ENCODE results near the gene CCS. TPM values are rescaled to one million over a fixed set of nuclear protein-coding genes. Genes with fewer than 3 reads are reported as not detected.

CCS gene
- total RNA-seq, 1 donor from 2014 or later, result 79.8 TPM

DNA sequence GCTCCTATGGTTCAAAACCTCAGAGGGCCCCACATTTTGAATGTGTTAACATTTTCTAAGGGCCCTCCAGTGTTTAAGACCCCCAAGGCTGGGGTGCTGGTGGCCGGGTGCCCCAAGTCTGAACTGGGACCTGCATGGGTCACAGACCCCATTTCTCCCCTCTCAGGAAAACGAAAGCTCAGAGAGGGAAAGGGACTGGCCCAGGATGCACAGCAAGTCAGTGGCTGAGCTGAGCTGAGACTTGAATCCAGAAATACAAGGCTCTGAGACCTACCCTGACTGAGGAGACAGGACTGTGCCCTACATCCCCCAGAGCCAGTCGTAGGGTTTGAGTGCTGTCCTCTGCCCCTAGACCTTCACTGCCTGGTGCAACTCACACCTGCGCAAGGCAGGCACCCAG, 42.1 kb upstream of the CCS start:
- Mint-ChIP-seq H3K9me3 (no peaks in the 10 kb centered on the region), H3K4me3 (no peak overlapping the region), H3K27me3 (ENCODE audit: low read depth) (peaks cover 3% of the 10 kb centered on the region), H3K36me3 (no peaks in the 10 kb centered on the region), H3K27ac (no peak overlapping the region), H3K4me1 (peaks cover 3% of the 10 kb centered on the region)
- TF ChIP-seq, protein P1, sequence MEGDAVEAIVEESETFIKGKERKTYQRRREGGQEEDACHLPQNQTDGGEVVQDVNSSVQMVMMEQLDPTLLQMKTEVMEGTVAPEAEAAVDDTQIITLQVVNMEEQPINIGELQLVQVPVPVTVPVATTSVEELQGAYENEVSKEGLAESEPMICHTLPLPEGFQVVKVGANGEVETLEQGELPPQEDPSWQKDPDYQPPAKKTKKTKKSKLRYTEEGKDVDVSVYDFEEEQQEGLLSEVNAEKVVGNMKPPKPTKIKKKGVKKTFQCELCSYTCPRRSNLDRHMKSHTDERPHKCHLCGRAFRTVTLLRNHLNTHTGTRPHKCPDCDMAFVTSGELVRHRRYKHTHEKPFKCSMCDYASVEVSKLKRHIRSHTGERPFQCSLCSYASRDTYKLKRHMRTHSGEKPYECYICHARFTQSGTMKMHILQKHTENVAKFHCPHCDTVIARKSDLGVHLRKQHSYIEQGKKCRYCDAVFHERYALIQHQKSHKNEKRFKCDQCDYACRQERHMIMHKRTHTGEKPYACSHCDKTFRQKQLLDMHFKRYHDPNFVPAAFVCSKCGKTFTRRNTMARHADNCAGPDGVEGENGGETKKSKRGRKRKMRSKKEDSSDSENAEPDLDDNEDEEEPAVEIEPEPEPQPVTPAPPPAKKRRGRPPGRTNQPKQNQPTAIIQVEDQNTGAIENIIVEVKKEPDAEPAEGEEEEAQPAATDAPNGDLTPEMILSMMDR (IDR thresholded peaks at IDR 0.05; ENCODE audit: unreplicated experiment), result no peak
- DNase-seq (ENCODE audit: low spot score in 2 of 2, unreplicated experiment in 2 of 2), result no peak

DNA sequence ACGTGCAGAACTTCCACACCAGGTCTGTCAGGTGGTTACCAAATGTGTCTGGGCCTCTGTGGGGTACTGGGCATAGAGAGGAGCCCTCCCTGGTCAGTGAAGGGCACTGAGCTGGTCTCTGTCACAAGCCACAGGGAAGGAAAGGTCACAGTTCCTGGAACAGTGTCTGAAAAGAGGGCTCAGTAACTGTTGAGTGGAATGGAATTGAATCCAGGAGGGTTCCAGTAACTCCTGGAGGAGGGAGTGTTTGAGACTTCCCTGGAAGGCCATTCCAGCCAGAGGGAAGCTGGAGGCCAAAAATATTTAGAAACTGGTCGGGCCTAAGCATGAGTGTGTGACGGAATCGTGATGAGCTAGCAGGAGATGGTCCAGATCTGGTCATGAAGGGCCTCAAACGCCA, 38.4 kb upstream of the CCS start:
- Mint-ChIP-seq H3K9me3 (no peaks in the 10 kb centered on the region), H3K4me1 (no peaks in the 10 kb centered on the region), H3K36me3 (no peaks in the 10 kb centered on the region), H3K27ac (no peak overlapping the region), H3K27me3 (ENCODE audit: low read depth) (peaks cover 1% of the 10 kb centered on the region), H3K4me3 (no peak overlapping the region)
- DNase-seq (ENCODE audit: low spot score in 2 of 2, unreplicated experiment in 2 of 2), result no peak
- TF ChIP-seq, protein P1 (IDR thresholded peaks at IDR 0.05; ENCODE audit: unreplicated experiment), result no peak

DNA sequence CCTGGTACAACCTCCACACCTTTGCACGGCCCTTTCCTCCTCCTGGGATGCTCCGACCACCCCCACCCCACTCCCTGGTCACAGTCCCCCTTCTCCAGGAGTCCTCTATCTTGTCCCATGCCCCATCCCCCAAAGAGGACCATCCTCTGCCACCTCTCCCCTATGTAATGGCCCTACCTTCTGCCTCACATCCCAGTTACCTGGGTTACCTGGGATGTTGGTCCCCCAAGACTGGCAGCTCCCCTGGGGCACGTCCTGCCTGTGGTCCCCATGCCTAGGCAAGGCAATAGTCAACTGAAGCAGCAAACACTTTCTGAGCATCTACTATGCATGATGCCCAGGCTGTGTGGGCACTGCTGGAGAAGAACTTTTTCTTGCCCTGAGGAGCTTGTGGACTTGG, 37.6 kb upstream of the CCS start:
- no peak for DNase-seq (ENCODE audit: low spot score in 2 of 2, unreplicated experiment in 2 of 2)
- Mint-ChIP-seq H3K27me3 (ENCODE audit: low read depth) (peaks cover 1% of the 10 kb centered on the region), H3K36me3 (no peaks in the 10 kb centered on the region), H3K9me3 (no peaks in the 10 kb centered on the region), H3K4me1 (no peaks in the 10 kb centered on the region), H3K27ac (no peak overlapping the region), H3K4me3 (no peak overlapping the region)
- TF ChIP-seq, protein P1 (IDR thresholded peaks at IDR 0.05; ENCODE audit: unreplicated experiment), result no peak

DNA sequence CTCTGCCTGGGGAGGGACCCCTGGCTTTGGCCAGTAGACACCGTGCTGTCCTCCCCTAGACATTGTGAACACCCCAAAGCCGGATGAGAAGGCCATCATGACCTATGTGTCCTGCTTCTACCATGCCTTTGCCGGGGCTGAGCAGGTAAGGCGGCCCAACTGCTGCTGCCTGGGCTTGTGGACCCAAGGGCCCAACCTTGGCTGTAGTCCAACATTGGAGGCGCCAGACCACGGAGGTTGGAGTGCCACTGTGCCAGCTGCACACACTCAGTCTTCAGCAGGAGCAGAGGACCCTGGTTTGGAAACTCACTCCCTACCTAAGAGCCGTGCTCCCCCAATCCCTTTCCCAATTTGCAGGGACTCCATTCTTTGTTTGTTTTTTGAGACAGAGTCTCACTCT, 36.9 kb upstream of the CCS start:
- no peak overlapping the region for H3K4me3 Mint-ChIP-seq
- H3K27ac Mint-ChIP-seq, result no peak overlapping the region
- TF ChIP-seq, protein P1 (IDR thresholded peaks at IDR 0.05; ENCODE audit: unreplicated experiment), result no peak
- peaks cover 1% of the 10 kb centered on the region for H3K27me3 Mint-ChIP-seq (ENCODE audit: low read depth)
- no peaks in the 10 kb centered on the region for H3K4me1 Mint-ChIP-seq
- DNase-seq (ENCODE audit: low spot score in 2 of 2, unreplicated experiment in 2 of 2), result no peak
- H3K36me3 Mint-ChIP-seq, result no peaks in the 10 kb centered on the region
- no peaks in the 10 kb centered on the region for H3K9me3 Mint-ChIP-seq

DNA sequence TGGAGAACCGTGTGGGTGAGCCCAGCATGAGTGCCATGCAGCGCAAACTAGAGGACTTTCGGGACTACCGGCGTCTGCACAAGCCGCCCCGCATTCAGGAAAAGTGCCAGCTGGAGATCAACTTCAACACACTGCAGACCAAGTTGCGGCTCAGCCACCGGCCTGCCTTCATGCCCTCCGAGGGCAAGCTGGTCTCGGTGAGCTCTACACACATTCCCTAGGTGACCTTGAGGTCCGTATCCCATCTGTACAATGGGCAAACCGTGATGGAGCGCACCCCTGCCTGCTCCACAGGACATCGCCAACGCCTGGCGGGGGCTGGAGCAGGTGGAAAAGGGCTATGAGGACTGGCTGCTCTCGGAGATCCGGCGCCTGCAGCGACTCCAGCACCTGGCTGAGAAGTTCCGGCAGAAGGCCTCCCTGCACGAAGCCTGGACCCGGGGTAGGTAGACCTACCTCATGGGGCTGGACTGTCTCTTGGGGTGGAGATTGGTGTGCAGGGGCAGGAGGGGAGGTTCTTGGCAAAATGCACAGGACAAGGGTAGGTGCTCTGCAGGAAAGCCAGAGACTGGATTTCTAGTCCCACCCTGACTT, 35.2 kb upstream of the CCS start:
- H3K4me1 Mint-ChIP-seq, result no peaks in the 10 kb centered on the region
- H3K9me3 Mint-ChIP-seq, result no peaks in the 10 kb centered on the region
- no peak for DNase-seq (ENCODE audit: low spot score in 2 of 2, unreplicated experiment in 2 of 2)
- TF ChIP-seq, protein P1 (IDR thresholded peaks at IDR 0.05; ENCODE audit: unreplicated experiment), result no peak
- H3K27me3 Mint-ChIP-seq (ENCODE audit: low read depth), result peaks cover 1% of the 10 kb centered on the region
- H3K4me3 Mint-ChIP-seq, result no peak overlapping the region
- H3K27ac Mint-ChIP-seq, result no peak overlapping the region
- no peaks in the 10 kb centered on the region for H3K36me3 Mint-ChIP-seq
